Sigmoid colon (tissue), 7 donors: ENCODE measurements around the gene ANGEL1. TPM values are rescaled to one million over a fixed set of nuclear protein-coding genes. Genes with fewer than 3 reads are reported as not detected.

Experiments used
- DNase-seq: peaks from one replicate; pipeline ENCODE4 v3.0.0-alpha.2; 2019
- H3K27ac ChIP-seq, 4 donors: fragments of 200-600 bp; sonication (generic); one replicate each; pipeline ENCODE4 v1.5.1; 2016 to 2019; ENCODE audit warnings: mild to moderate bottlenecking in 1 of 4
- H3K27me3 ChIP-seq, 3 donors: fragments of 200-600 bp; sonication (generic); one replicate each; pipeline ENCODE4 v1.5.1; 2019; ENCODE audit warnings: mild to moderate bottlenecking in 1 of 3
- H3K36me3 ChIP-seq, 4 donors: fragments of 200-600 bp; sonication (generic); one replicate each; pipeline ENCODE4 v1.5.1; 2016 to 2019
- H3K4me1 ChIP-seq, 4 donors: fragments of 200-600 bp; sonication (generic); one replicate each; pipeline ENCODE4 v1.5.1; 2017 to 2019
- H3K4me3 ChIP-seq, 4 donors: fragments of 200-600 bp; sonication (generic); one replicate each; pipeline ENCODE4 v1.5.1; 2017 to 2019; ENCODE audit warnings: mild to moderate bottlenecking in 2 of 4, moderate library complexity in 1 of 4
- H3K9me3 ChIP-seq, 4 donors: fragments of 200-600 bp in 3 of 4; sonication (generic) in 3 of 4; one replicate each; pipeline versions ENCODE4 v1.5.1 to v1.6.1; 2013 to 2019
- CTCF ChIP-seq, 4 experiments: fragments of 450-650 bp in 3 of 4; fragments of 200-600 bp in 1 of 4; IDR thresholded peaks; one replicate each; pipeline ENCODE4 v1.5.1; 2016 to 2019; ENCODE audit warnings: antibody characterized with exemption in 4 of 4, mild to moderate bottlenecking in 3 of 4, moderate library complexity in 2 of 4
- EP300 ChIP-seq, 4 donors: sonication (generic); formaldehyde crosslinking; IDR thresholded peaks; one replicate each; pipeline ENCODE4 v1.6.1; 2017; ENCODE audit warnings: antibody characterized with exemption in 4 of 4
- POLR2A ChIP-seq, 2 donors: fragments of 450-650 bp; IDR thresholded peaks; one replicate each; pipeline ENCODE4 v1.6.1; 2016; ENCODE audit warnings: antibody characterized with exemption in 2 of 2, mild to moderate bottlenecking in 2 of 2, moderate library complexity in 2 of 2
- POLR2AphosphoS5 ChIP-seq, 4 donors: sonication (generic); formaldehyde crosslinking; IDR thresholded peaks; one replicate each; pipeline ENCODE4 v1.6.1; 2017; ENCODE audit warnings: antibody characterized with exemption in 4 of 4
- WGBS, 2 donors: extraction: QIAGEN DNeasy Blood & Tissue Kit; methylation state at CpG; one replicate each; pipeline ENCODE4 v1.1.7; 2013; 5-methylcytosine and 5-hydroxymethylcytosine counted together
- intact Hi-C: fragments of 100-400 bp; cut with DNase I; formaldehyde crosslinking; loops from one replicate; pipeline ENCODE4 v1.15.1; 2023
- polyA plus RNA-seq, 3 donors: library from polyadenylated mRNA; stranded (reverse); fragments of 200-250 nt; gene quantifications; one replicate each; pipeline ENCODE4 v1.2.3, GENCODE V29; 2013
- total RNA-seq, 4 donors: library from RNA; depleted of rRNA; stranded (reverse); fragments of >200 nt; gene quantifications; one replicate each; pipeline ENCODE4 v1.1.0, GENCODE V29; 2016
- donor health status: healthy with polysubstance abuse.
- donor health status: Bipolar disorder and iron deficiency.
- donor health status: healthy.

The ANGEL1 gene
- total and polyA plus RNA-seq, 7 donors: 0.60 to 16.1 (median 10.0) TPM

DNA sequence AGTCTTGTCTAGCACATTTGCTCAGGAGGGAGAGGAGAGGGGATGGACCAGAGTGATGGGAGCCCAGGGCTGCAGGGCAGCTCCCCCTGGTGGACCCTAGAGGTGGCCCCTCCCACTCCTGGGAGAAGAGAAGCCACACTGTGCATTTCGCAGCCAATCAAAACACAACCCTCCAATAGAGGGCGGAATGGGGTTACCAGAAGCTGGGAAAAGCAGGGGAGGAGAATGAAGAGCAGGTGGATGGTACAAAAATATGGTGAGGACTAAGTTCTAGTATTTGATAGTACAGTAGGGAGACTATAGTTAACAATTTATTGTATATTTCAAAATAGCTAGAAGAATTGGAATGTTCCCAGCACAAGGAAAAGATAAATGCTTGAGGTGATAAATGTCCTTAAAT lies 27.8 kb downstream of the ANGEL1 start:
- DNase-seq: peak; percentile 83
- no peaks in the 10 kb centered on the region for H3K27me3 ChIP-seq
- H3K36me3 ChIP-seq: peaks cover 20 to 51% (median 22%) of the 10 kb centered on the region in 4 donors
- no peak overlapping the region for H3K4me3 ChIP-seq
- H3K27ac ChIP-seq: no peak overlapping the region
- intact Hi-C loops: loop anchor here (2.0 kb wide), 1 partner anchor 74 kb away; no protein-coding TSS in a partner anchor
- TF ChIP-seq EP300 (IDR thresholded peaks at IDR 0.05) (no peak), CTCF (IDR thresholded peaks at IDR 0.05) (peak; percentile 20 to 74 (median 55))
- peaks cover 0 to 24% (median 6%) of the 10 kb centered on the region in 4 donors for H3K4me1 ChIP-seq
- no peaks in the 10 kb centered on the region for H3K9me3 ChIP-seq
- WGBS, 2 donors: 39 to 48% methylated on average over 2 of the region's 2 CpGs

- Histone ChIP-seq H3K9me3 (no peaks in the 10 kb centered on the region), H3K27me3 (no peaks in the 10 kb centered on the region), H3K27ac (no peak overlapping the region), H3K36me3 (peaks cover 19 to 46% (median 20%) of the 10 kb centered on the region in 4 donors), H3K4me1 (peaks cover 0 to 24% (median 6%) of the 10 kb centered on the region in 4 donors), H3K4me3 (no peak overlapping the region)
- 88 to 94% methylated on average over 6 of the region's 6 CpGs for WGBS, 2 donors
- intact Hi-C loops: loop anchor here (2.0 kb wide), 1 partner anchor 74 kb away; no protein-coding TSS in a partner anchor
- no peak for DNase-seq
- no peak for TF ChIP-seq EP300 (IDR thresholded peaks at IDR 0.05)
- no peak for TF ChIP-seq POLR2A (IDR thresholded peaks at IDR 0.05)
Measured at GRCh38 chr14:76784266-76784874, 28.3 kb downstream of the ANGEL1 start.

- Histone ChIP-seq H3K4me3 (no peak overlapping the region), H3K9me3 (no peaks in the 10 kb centered on the region), H3K36me3 (peaks cover 6 to 39% (median 11%) of the 10 kb centered on the region in 4 donors), H3K27ac (peak overlapping the region in 2 of 4 donors; percentile 31 to 41), H3K4me1 (peaks cover 0 to 24% (median 6%) of the 10 kb centered on the region in 4 donors), H3K27me3 (no peaks in the 10 kb centered on the region)
- TF ChIP-seq EP300 (IDR thresholded peaks at IDR 0.05) (no peak), POLR2A (IDR thresholded peaks at IDR 0.05) (no peak)
- intact Hi-C loops: no loop called here
- 61 to 71% methylated on average over 9 of the region's 9 CpGs for WGBS, 2 donors
- no peak for DNase-seq
Measured at GRCh38 chr14:76782885-76783566, 29.7 kb downstream of the ANGEL1 start.

DNA sequence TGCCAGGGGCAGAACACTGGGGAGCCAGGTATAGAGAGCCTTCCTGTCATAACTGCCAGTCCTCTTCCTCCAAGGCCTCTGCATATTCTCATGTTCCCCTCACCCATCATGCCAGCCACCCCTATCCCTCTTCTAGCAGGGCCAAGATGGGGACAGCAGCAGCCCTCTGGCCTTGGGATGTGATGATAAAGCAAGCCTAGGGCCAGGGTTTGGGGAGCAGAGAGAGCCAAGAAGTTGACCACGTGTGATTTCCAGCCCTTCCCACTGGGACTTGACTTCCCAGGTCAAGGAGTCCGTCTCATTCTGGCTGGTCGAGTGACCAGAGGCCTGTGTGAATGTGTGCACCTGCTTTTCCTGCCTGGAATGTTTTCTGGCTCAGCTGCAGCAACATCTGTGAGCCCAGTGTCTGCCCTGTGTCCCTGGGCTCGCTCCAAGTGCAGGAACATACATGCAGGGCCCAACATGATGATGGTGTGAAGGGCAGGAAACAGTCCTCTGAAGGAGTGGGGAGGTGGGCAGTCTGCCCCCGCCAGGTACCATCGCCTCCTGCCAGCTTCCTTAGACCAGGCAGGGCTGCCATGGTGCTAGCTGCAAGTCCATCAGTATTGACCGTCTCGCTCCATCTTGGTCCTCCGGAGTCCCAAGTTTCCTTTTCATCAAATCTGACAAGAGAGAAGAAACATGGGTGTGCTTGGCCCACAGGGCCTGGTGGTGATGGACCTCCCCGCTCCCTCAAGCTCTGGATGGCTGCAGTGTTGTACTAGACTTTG lies 30.4 kb downstream of the ANGEL1 start:
- Histone ChIP-seq H3K27ac (peak overlapping the region in 2 of 4 donors; percentile 31 to 41), H3K36me3 (peaks cover 0 to 32% (median 9%) of the 10 kb centered on the region in 4 donors), H3K9me3 (no peaks in the 10 kb centered on the region), H3K4me3 (no peak overlapping the region), H3K27me3 (no peaks in the 10 kb centered on the region), H3K4me1 (peaks cover 0 to 24% (median 6%) of the 10 kb centered on the region in 4 donors)
- WGBS, 2 donors: 90% methylated on average over 10 of the region's 10 CpGs
- TF ChIP-seq POLR2A (IDR thresholded peaks at IDR 0.05) (no peak), CTCF (IDR thresholded peaks at IDR 0.05) (no peak), POLR2AphosphoS5 (IDR thresholded peaks at IDR 0.05) (no peak), EP300 (IDR thresholded peaks at IDR 0.05) (no peak)
- intact Hi-C loops: no loop called here
- peak; percentile 56 for DNase-seq

GRCh38 chr14:76781648-76782051 lies 31.0 kb downstream of the ANGEL1 start:
- Histone ChIP-seq H3K9me3 (no peaks in the 10 kb centered on the region), H3K36me3 (peaks cover 0 to 25% (median 4%) of the 10 kb centered on the region in 4 donors), H3K4me1 (peaks cover 0 to 24% (median 6%) of the 10 kb centered on the region in 4 donors), H3K4me3 (no peak overlapping the region), H3K27me3 (no peaks in the 10 kb centered on the region), H3K27ac (peak overlapping the region in 1 of 4 donors; percentile 41)
- peak; percentile 58 for DNase-seq
- TF ChIP-seq EP300 (IDR thresholded peaks at IDR 0.05) (no peak), POLR2AphosphoS5 (IDR thresholded peaks at IDR 0.05) (no peak), POLR2A (IDR thresholded peaks at IDR 0.05) (no peak), CTCF (IDR thresholded peaks at IDR 0.05) (no peak)
- WGBS, 2 donors: 91% methylated on average over 2 of the region's 2 CpGs
- intact Hi-C loops: no loop called here
